HG03439 (cell line): ENCODE measurements around the gene ARVCF.

ENCODE experiments used
- ATAC-seq: cut with Tn5 transposase; IDR thresholded peaks from one replicate; pipeline ENCODE4 v1.9.1; 2021; ENCODE audit warnings: mild to moderate bottlenecking, moderate library complexity; ENCODE audit not compliant: unreplicated experiment

The ARVCF gene

DNA sequence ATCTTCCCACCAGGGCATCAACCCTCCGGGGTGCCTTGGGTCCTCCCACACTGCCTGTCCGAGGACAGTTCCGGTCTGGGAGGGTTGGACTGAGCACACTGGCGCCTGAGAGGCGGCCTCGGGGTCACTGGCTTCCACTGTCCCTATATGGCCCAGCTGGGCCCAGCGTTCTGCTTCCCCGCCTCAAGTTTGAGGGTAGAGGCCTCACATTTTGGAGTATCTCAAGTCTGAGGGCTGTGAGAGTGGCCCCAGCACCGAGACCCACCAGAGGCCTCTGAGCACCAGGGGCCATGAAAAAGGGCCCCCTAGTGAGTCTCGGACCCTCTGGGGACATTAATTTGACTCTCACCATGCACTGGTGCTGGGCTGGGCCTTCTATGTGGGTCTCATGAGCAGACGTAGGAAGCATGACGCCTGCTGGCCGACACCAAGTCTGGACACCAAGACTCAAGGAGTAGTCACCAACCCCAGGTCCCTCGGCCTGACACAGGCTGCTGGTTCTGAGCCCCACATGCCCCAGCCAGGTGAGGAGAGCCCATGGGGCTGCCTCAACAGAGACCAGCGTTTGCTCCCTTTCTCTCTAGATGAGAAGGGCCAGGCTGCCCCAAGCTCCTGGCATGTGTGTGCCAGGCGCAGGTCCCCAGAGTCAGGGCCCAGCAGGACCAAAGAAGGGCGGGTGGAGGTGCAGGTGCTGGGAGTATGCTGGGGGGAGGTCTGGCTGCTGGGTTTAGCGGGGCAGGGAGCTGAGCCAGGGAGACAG lies 27.5 kb downstream of the ARVCF start:
- no peak for ATAC-seq

GRCh38 chr22:19988331-19988808 lies 28.3 kb downstream of the ARVCF start:
- no peak for ATAC-seq

GRCh38 chr22:19987394-19988306 lies 29.0 kb downstream of the ARVCF start:
- ATAC-seq, result no peak

DNA sequence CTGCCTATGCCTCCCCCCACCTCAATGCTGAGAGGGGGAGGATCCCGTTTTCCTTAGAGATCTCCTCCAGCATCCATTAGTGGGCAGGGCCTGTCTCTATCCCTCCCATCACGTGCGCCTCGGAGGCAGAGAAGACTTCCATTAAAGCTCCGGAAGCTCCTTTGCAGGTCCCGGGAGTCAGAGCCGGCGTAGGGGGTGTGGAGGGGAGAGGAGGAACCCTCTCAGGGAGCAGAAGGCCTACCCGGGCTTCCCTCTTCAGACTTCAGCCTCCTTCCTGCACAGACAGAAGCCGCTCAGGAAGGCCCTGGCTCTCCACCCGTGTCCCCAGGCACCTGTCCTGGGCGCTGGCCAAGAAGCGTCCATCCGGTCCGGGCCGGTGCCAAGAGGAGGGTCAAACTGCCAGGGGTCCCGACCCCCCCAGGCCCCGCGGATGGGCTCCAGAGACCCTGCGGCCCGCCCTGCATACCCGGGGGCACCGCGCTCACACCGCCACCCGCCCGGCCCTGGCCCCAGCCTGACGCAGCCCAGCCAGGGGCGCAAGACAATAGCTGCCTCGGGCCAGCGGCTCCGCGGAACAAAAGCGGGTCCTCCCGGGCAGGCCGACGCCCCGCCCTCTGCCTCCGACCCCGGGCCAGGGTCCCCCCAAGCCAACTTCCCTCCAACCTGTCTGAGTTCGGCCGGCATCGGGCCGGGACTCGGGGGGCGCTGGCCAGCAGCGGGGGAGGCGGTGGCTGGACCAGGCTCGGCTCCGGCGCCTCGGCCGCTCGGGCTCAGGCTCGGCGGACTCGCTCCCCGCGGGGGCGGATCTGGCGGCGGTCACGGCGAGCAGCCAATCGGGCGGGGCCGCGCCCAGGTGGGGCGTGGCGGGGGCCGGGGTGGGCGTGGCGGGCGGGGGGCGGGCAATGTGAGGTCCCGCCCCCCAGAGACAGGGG lies 29.9 kb downstream of the ARVCF start:
- ATAC-seq, result no peak

- no peak for ATAC-seq
Observed at GRCh38 chr22:19986011-19986409, 30.6 kb downstream of the ARVCF start.

GRCh38 chr22:19984851-19985811 lies 31.5 kb downstream of the ARVCF start:
- no peak for ATAC-seq

DNA sequence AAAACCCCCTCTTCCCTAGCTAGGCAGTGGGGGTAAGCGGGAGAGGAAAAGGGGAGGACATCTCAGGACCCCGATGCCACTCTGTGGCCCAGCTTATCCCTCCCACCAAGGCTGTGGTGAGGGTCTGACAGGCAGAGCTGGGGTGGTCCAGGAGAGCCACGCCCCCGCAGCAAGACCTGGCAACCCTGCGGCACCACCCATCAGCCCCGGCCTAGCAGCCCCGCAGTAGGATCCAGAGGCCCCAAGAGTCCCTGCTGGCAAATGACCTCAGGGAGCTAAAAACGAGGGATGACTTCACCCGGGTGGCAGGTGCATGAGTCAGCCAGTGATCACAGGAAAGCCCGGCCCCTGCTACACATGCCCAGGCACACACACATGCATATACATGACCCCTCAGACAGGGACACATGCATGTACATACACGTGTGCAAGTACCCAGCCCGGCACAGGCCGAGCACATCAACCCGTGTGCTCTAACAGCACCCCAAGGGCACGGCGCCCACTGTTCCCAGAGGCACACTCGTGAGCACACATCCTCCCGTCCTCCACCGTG lies 32.3 kb downstream of the ARVCF start:
- ATAC-seq, result no peak

GRCh38 chr22:19983741-19984140 lies 32.9 kb downstream of the ARVCF start:
- ATAC-seq, result no peak

- no peak for ATAC-seq
Observed at GRCh38 chr22:19982991-19983578, 33.5 kb downstream of the ARVCF start.

GRCh38 chr22:19981961-19982920 lies 34.4 kb downstream of the ARVCF start:
- no peak for ATAC-seq

DNA sequence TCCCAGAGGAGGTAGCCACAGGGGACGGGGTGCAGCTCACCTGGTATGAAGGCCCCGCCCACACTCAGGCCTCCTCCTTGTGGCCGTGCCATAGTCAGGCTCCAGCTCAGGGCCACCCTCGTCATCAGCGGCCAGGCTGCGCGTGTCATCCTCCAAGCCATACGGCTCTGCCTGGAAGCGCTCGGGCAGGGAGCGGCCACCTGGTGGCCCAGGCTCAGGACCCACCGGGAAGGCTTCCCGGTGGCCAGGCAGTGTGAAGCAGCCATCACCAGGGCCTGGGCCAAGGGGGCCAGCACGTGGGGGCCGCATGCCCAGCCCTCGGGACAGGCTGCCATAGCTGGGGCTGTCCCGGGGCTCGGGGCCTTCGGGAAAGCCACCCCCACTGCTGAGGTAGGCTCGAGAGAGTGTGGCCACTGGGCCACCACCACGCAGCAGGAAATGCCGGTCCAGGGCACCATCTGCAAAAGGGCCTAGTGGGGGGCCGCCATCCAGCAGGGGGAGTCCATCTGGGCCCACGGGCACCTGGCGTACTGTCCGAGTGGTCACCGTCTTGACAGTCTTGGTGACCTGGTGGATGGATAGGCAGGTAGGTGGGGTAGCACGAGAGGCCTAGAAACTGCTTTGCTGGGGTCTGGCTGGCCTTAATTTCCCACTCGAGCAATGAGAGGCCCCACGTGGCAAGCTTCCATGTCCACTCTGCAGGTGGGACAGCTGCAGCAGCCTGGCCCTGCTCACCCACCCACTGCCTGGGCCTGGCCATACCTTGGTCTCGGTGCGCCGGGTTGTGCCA lies 35.3 kb downstream of the ARVCF start:
- no peak for ATAC-seq

DNA sequence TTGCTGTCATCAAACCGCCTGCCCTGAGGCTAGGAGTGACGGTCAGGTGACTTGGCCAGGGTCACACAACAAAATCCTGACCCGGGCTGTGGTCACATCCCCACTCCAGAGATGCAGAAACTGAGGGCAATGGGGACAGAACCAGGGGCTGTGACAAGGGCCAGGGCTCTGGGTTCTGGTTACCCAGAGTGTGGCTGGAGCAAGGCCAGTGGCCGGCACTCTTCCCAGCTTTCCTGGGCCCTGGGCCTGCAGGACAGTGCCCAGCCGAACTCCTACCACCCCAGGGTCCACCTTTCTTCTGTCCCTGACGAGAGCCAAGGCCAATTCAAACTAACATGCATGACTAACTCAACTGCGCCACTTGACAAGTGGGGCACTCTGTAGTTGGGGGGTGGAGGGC lies 35.9 kb downstream of the ARVCF start:
- ATAC-seq, result no peak

- no peak for ATAC-seq
Observed at GRCh38 chr22:19979712-19980493, 36.7 kb downstream of the ARVCF start.

DNA sequence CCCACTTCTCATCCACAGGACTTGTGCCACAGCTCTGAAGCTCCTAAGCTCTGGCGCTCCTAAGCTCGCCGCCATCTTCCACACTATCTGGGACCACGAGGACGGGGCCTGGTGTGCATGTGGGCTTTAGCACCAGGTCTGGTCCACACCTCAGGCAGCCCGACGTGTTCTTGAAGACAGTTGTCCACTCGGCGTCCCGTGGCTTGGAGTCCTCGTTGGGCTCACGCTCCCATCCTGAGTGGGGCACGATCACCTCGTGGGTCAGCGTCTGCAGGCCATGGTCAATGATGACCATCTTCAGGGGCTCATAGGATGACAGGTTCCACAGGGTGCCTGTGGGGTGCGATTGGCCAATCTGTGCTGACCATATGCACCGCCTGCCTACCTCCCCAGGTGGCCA lies 37.9 kb downstream of the ARVCF start:
- ATAC-seq, result no peak

- ATAC-seq, result no peak
Observed at GRCh38 chr22:19977296-19978243, 39.1 kb downstream of the ARVCF start.
